GM12878 (cell line): ENCODE measurements around the gene PAM. TPM values are rescaled to one million over a fixed set of nuclear protein-coding genes. Genes with fewer than 3 reads are reported as not detected.

Experiments
- ATAC-seq: fragments of 200-7000 bp; cut with Tn5 transposase; 3 replicates; pipeline ENCODE4 v1.9.1; 2020; ENCODE audit warnings: mild to moderate bottlenecking, moderate library complexity
- BruUV-seq: library from RNA; stranded (reverse); fragments of 400-500 nt; replicated peaks from 2 replicates; lab custom pipeline; 2021; lab: Mats Ljungman, UMichigan
- CTCF ChIA-PET: fragments of 300-600 bp; sonication (Branson Sonifier 250); formaldehyde crosslinking; extraction: SDS; loops from one replicate; lab custom pipeline; 2021; ENCODE audit warnings: inconsistent platforms; lab: Yijun Ruan, JAX
- POLR2A ChIA-PET: fragments of 350-600 bp; formaldehyde crosslinking; extraction: SDS; loops from one replicate; lab custom pipeline; 2021; ENCODE audit warnings: inconsistent platforms; lab: Charles Lee
- RAD21 ChIA-PET: fragments of 300-600 bp; sonication (Branson Sonifier 250); formaldehyde crosslinking; loops from one replicate; lab custom pipeline; 2023; ENCODE audit warnings: antibody characterized with exemption; ENCODE audit not compliant: unreplicated experiment; lab: Charles Lee
- SMC1A ChIA-PET: fragments of 300-600 bp; sonication (Branson Sonifier 250); formaldehyde crosslinking; loops from one replicate; lab custom pipeline; 2023; ENCODE audit not compliant: unreplicated experiment, uncharacterized antibody; lab: Charles Lee
- DNase-seq: peaks from one replicate; pipeline ENCODE4 v3.0.0-alpha.2; 2011; ENCODE audit warnings: low read depth, low spot score
- FAIRE-seq: peaks from 3 replicates; lab custom pipeline; 2011; peaks lifted over from hg19 to GRCh38; lab: Jason Lieb, UNC
- H2AFZ ChIP-seq: 2 replicates; pipeline ENCODE4 v1.6.0; 2011; ENCODE audit warnings: low read depth, low read length, control low read depth; ENCODE audit not compliant: control insufficient read depth
- H3K27ac ChIP-seq: 2 replicates; pipeline ENCODE4 v1.5.1; 2011; ENCODE audit warnings: control low read depth; ENCODE audit not compliant: control insufficient read depth, insufficient read depth
- H3K27me3 ChIP-seq, 2 experiments: replicated peaks in 1 of 2; 2 replicates each; pipeline versions ENCODE4 v1.6.0 to v1.6.1; 2011; ENCODE audit warnings: low read length in 1 of 2; ENCODE audit not compliant: control insufficient read depth in 2 of 2, insufficient read depth in 2 of 2
- H3K36me3 ChIP-seq, 2 experiments: 2 replicates each; pipeline ENCODE4 v1.5.1; 2011; ENCODE audit warnings: low read length in 1 of 2; ENCODE audit not compliant: control insufficient read depth in 2 of 2, insufficient read depth in 2 of 2
- H3K4me1 ChIP-seq: 2 replicates; pipeline ENCODE4 v1.6.1; 2011; ENCODE audit warnings: mild to moderate bottlenecking, low read length, moderate library complexity, mixed read lengths; ENCODE audit not compliant: control insufficient read depth, insufficient read depth
- H3K4me2 ChIP-seq: 2 replicates; pipeline ENCODE4 v1.6.0; 2011; ENCODE audit warnings: control low read depth; ENCODE audit not compliant: control insufficient read depth, insufficient read depth
- H3K4me3 ChIP-seq: fragments of 200-600 bp; sonication (generic); 2 replicates; pipeline ENCODE4 v1.5.1; 2016
- H3K79me2 ChIP-seq: 2 replicates; pipeline ENCODE4 v1.6.0; 2011; ENCODE audit warnings: low read length; ENCODE audit not compliant: control insufficient read depth, insufficient read depth
- H3K9ac ChIP-seq: 2 replicates; pipeline ENCODE4 v1.8.0; 2011; ENCODE audit warnings: low read length, control low read depth, mixed read lengths; ENCODE audit not compliant: control insufficient read depth, insufficient read depth
- H3K9me3 ChIP-seq: replicated peaks from 3 replicates; pipeline ENCODE4 v1.5.1; 2011; ENCODE audit warnings: mild to moderate bottlenecking, low read length; ENCODE audit not compliant: control insufficient read depth, insufficient read depth
- H4K20me1 ChIP-seq: 2 replicates; pipeline ENCODE4 v1.6.0; 2011; ENCODE audit not compliant: control insufficient read depth, insufficient read depth
- CREB1 ChIP-seq: IDR thresholded peaks from 2 replicates; pipeline ENCODE4 v1.6.1; 2012; ENCODE audit warnings: low read depth, mild to moderate bottlenecking, inconsistent platforms
- CTCF ChIP-seq, 3 experiments: IDR thresholded peaks in 2 of 3; conservative IDR thresholded peaks in 1 of 3; 2 replicates each; pipeline ENCODE4 v1.5.1; 2011; ENCODE audit warnings: low read depth in 3 of 3, low read length in 3 of 3, mild to moderate bottlenecking in 3 of 3, control low read depth in 2 of 3, moderate library complexity in 2 of 3, inconsistent platforms in 1 of 3, mixed read lengths in 1 of 3; ENCODE audit not compliant: control insufficient read depth in 2 of 3, insufficient read depth in 1 of 3; ENCODE audit errors: extremely low read depth in 1 of 3
- EED ChIP-seq: sonication (generic); IDR thresholded peaks from 2 replicates; pipeline ENCODE4 v1.6.1; 2016; ENCODE audit warnings: antibody characterized with exemption, low read depth
- FOS ChIP-seq: IDR thresholded peaks from 3 replicates; pipeline ENCODE4 v1.6.1; 2011; ENCODE audit warnings: borderline replicate concordance; ENCODE audit not compliant: insufficient read length; ENCODE audit errors: extremely low read depth
- JUNB ChIP-seq: IDR thresholded peaks from 2 replicates; pipeline ENCODE4 v1.6.1; 2016; ENCODE audit warnings: antibody characterized with exemption, mild to moderate bottlenecking
- MTA3 ChIP-seq: IDR thresholded peaks from 2 replicates; pipeline ENCODE4 v1.6.1; 2012; ENCODE audit warnings: low read length, inconsistent platforms, borderline replicate concordance
- MYC ChIP-seq: IDR thresholded peaks from 2 replicates; pipeline ENCODE4 v1.6.1; 2011; ENCODE audit warnings: mild to moderate bottlenecking, low read length, moderate library complexity, inconsistent platforms; ENCODE audit not compliant: insufficient read depth, insufficient replicate concordance, insufficient read length, severe bottlenecking
- RAD21 ChIP-seq: IDR thresholded peaks from 2 replicates; pipeline ENCODE4 v1.6.1; 2011; ENCODE audit warnings: mild to moderate bottlenecking, low read depth, low read length, moderate library complexity; ENCODE audit not compliant: insufficient read depth
- RELA ChIP-seq: fragments of 450-650 bp; IDR thresholded peaks from 2 replicates; pipeline ENCODE4 v1.8.0; 2014; ENCODE audit warnings: borderline replicate concordance; ENCODE audit not compliant: partially characterized antibody
- SMC3 ChIP-seq: IDR thresholded peaks from 2 replicates; pipeline ENCODE4 v1.6.1; 2011; ENCODE audit warnings: low read length, improper control_type of control experiment, borderline replicate concordance
- SREBF2 ChIP-seq: IDR thresholded peaks from 2 replicates; pipeline ENCODE4 v1.6.1; 2012; ENCODE audit warnings: mild to moderate bottlenecking, low read length
- TCF3 ChIP-seq: IDR thresholded peaks from 2 replicates; pipeline ENCODE4 v1.6.1; 2012; ENCODE audit warnings: low read depth, mild to moderate bottlenecking, low read length, borderline replicate concordance; ENCODE audit not compliant: insufficient read depth
- ZBED1 ChIP-seq: IDR thresholded peaks from 2 replicates; pipeline ENCODE4 v1.6.1; 2016; ENCODE audit warnings: borderline replicate concordance
- ZNF217 ChIP-seq: fragments of 450-650 bp; IDR thresholded peaks from 2 replicates; pipeline ENCODE4 v1.6.1; 2017; ENCODE audit warnings: antibody characterized with exemption, mild to moderate bottlenecking
- whole genome bisulfite sequencing: methylation state at CpG from one replicate; pipeline ENCODE4 v1.1.6; 2016; ENCODE audit warnings: low lambda C conversion rate; ENCODE audit not compliant: insufficient replicate concordance, insufficient coverage; ENCODE audit errors: missing lambda C conversion rate; 5-methylcytosine and 5-hydroxymethylcytosine counted together
- in situ Hi-C: fragments of 300-500 bp; cut with MboI; formaldehyde crosslinking; loops from 9 replicates; pipeline ENCODE4 v1.14.3; 2018; ENCODE audit warnings: mixed read lengths
- intact Hi-C: fragments of 100-400 bp; cut with micrococcal nuclease; formaldehyde crosslinking; loops from one replicate; pipeline ENCODE4 v1.14.2; 2022; ENCODE audit not compliant: unreplicated experiment
- polyA plus RNA-seq, 11 experiments: library from polyadenylated mRNA; depleted of rRNA in 4 of 11; unstranded in 6 of 11; stranded (reverse) in 5 of 11; fragments of >200 nt; fragmentation: Nextera tagmentation in 4 of 11; fragmentation: Illumina TruSeq in 1 of 11; extraction: Ambion mirVana in 4 of 11; extraction: Trizol in 1 of 11; gene quantifications; 1 replicate in 1 of 11; 2 replicates in 10 of 11; pipeline versions ENCODE4 v1.2.1 to v1.2.3, GENCODE V29; 2011 to 2016; ENCODE audit warnings: inconsistent platforms in 2 of 11, missing spikeins in 2 of 11, low read depth in 1 of 11
- total RNA-seq, 4 experiments: library from RNA; depleted of rRNA in 3 of 4; stranded (reverse); fragments of >200 nt in 3 of 4; fragmentation: Illumina TruSeq in 1 of 4; extraction: Trizol in 1 of 4; gene quantifications; 2 replicates each; pipeline versions ENCODE4 v1.2.1 to v1.2.3, GENCODE V29; 2013 to 2021

PAM gene
- total and polyA plus RNA-seq, 10 of the 15 experiments (the other 5 are each of a cell fraction or from before 2014, with no cell fraction given), result 5.5 to 72.5 (median 15.4) TPM

- no peak overlapping the region for H3K27ac ChIP-seq
- no peaks in the 10 kb centered on the region for H3K79me2 ChIP-seq
- RAD21 ChIA-PET, result interaction anchor here (4.8 kb wide), 1 partner anchor 189 kb away, joined by 19 read pairs; no protein-coding TSS in a partner anchor
- CTCF ChIA-PET, result interaction anchor here (0.6 to 6.1 kb wide), 10 partner anchors 12 to 1883 kb away, joined by 3 to 44 read pairs (median 4); no protein-coding TSS in a partner anchor
- no peak overlapping the region for H3K9ac ChIP-seq
- H4K20me1 ChIP-seq, result no peaks in the 10 kb centered on the region
- SMC1A ChIA-PET, result interaction anchor here (3.5 kb wide), 1 partner anchor 288 kb away, joined by 15 read pairs; no protein-coding TSS in a partner anchor
- no peaks in the 10 kb centered on the region for H3K9me3 ChIP-seq
- BruUV-seq, result no TSS peak
- in situ Hi-C loops (no loop called here), intact Hi-C loops (loop anchor here (2.0 to 5.0 kb wide), 2 partner anchors 187 to 289 kb away; no protein-coding TSS in a partner anchor)
- DNase-seq, result no peak
- ATAC-seq, result no peak
- FAIRE-seq, result no peak
- WGBS, result 83% methylated on average over 3 of the region's 3 CpGs
- H3K27me3 ChIP-seq, result no peaks in the 10 kb centered on the region
- no peaks in the 10 kb centered on the region; a peak in 1 of 4 replicates for H3K36me3 ChIP-seq
- H3K4me3 ChIP-seq, result no peak overlapping the region
- no peaks in the 10 kb centered on the region for H3K4me1 ChIP-seq
- no peak overlapping the region for H2AFZ ChIP-seq
- POLR2A ChIA-PET, result no interaction called here
- H3K4me2 ChIP-seq, result no peak overlapping the region
- TF ChIP-seq EED (no peak), ZNF217 (no peak), MYC (no peak), SREBF2 (no peak)
Observed at GRCh38 chr5:102969641-102970040, 214.5 kb downstream of the PAM start.

GRCh38 chr5:102971676-102972293 lies 216.7 kb downstream of the PAM start:
- no peaks in the 10 kb centered on the region for H3K27me3 ChIP-seq
- ChIA-PET RAD21 (interaction anchor here (0.9 to 4.8 kb wide), 3 partner anchors 166 to 290 kb away, joined by 4 to 19 read pairs (median 5); no protein-coding TSS in a partner anchor), SMC1A (interaction anchor here (0.6 to 3.6 kb wide), 7 partner anchors 21 to 290 kb away, joined by 3 to 23 read pairs (median 3); no protein-coding TSS in a partner anchor), CTCF (interaction anchor here (0.9 to 6.1 kb wide), 12 partner anchors 11 to 302 kb away, joined by 3 to 44 read pairs (median 4); no protein-coding TSS in a partner anchor), POLR2A (no interaction called here)
- TF ChIP-seq FOS (no peak), RAD21 (peak; percentile 53), CTCF (IDR thresholded peaks at IDR 0.05 in 2 of 3, conservative IDR thresholded peaks at IDR 0.05 in 1 of 3; ENCODE audit: control insufficient read depth in 2 of 3, extremely low read depth in 1 of 3, insufficient read depth in 1 of 3, low read depth in 3 of 3, low read length in 3 of 3) (peak; percentile 34 to 50 (median 43); a peak in 4 of 6 replicates), CREB1 (no peak), MTA3 (no peak), RELA (no peak), TCF3 (no peak), ZBED1 (no peak), SMC3 (peak; percentile 32; the same call in 1 of the 2 replicates), JUNB (no peak)
- intact Hi-C loops (loop anchor here (2.0 to 5.0 kb wide), 2 partner anchors 189 to 291 kb away; no protein-coding TSS in a partner anchor), in situ Hi-C loops (no loop called here)
- H3K4me2 ChIP-seq, result no peak overlapping the region
- BruUV-seq, result no TSS peak
- 84% methylated on average over 1 of the region's 1 CpG for WGBS
- H3K4me3 ChIP-seq, result no peak overlapping the region
- no peaks in the 10 kb centered on the region for H3K9me3 ChIP-seq
- no peaks in the 10 kb centered on the region for H3K4me1 ChIP-seq
- ATAC-seq, result peak; percentile 63
- H4K20me1 ChIP-seq, result no peaks in the 10 kb centered on the region
- FAIRE-seq, result peak; percentile 44
- DNase-seq, result no peak
- no peak overlapping the region for H2AFZ ChIP-seq
- H3K36me3 ChIP-seq, result no peaks in the 10 kb centered on the region; a peak in 1 of 4 replicates
- H3K9ac ChIP-seq, result no peak overlapping the region
- no peak overlapping the region for H3K27ac ChIP-seq
- H3K79me2 ChIP-seq, result no peaks in the 10 kb centered on the region
